Activated B cell treated with CpG ODN at 0.5 μM for 24 hours (primary cell): ENCODE data around the gene RMDN2. TPM values are rescaled to one million over a fixed set of nuclear protein-coding genes. Genes with fewer than 3 reads are reported as not detected.

Source experiments
- ATAC-seq: fragments of 200-7000 bp; cut with Tn5 transposase; one replicate; pipeline ENCODE4 v1.10.0; 2021; ENCODE audit warnings: low read depth, mild to moderate bottlenecking, moderate library complexity
- CTCF ChIA-PET: fragments of 350-600 bp; sonication (Branson Sonifier 250); formaldehyde crosslinking; loops from one replicate; lab custom pipeline; 2021; ENCODE audit warnings: antibody characterized with exemption; lab: Charles Lee
- POLR2A ChIA-PET: fragments of 350-600 bp; sonication (Branson Sonifier 250); formaldehyde crosslinking; loops from one replicate; lab custom pipeline; 2021; ENCODE audit warnings: antibody characterized with exemption; lab: Charles Lee
- DNase-seq: peaks from one replicate; pipeline ENCODE4 v3.0.0; 2022
- H3K27ac Mint-ChIP-seq: one replicate; pipeline ENCODE4 v1.8.0; 2020; ENCODE audit warnings: mixed read lengths
- H3K27me3 Mint-ChIP-seq: one replicate; pipeline ENCODE4 v1.8.0; 2021; ENCODE audit warnings: mixed read lengths
- H3K36me3 Mint-ChIP-seq: one replicate; pipeline ENCODE4 v1.8.0; 2021; ENCODE audit warnings: low read depth, mixed read lengths
- H3K4me1 Mint-ChIP-seq: one replicate; pipeline ENCODE4 v1.8.0; 2021; ENCODE audit warnings: mixed read lengths
- H3K4me3 Mint-ChIP-seq: one replicate; pipeline ENCODE4 v1.8.0; 2020; ENCODE audit warnings: mild to moderate bottlenecking, mixed read lengths
- H3K9me3 Mint-ChIP-seq: one replicate; pipeline ENCODE4 v1.8.0; 2020; ENCODE audit warnings: mixed read lengths
- intact Hi-C: fragments of 100-400 bp; cut with micrococcal nuclease; formaldehyde crosslinking; loops from one replicate; pipeline ENCODE4 v1.15.1; 2024
- total RNA-seq: library from RNA; stranded (reverse); gene quantifications from 2 replicates; pipeline ENCODE4 v1.2.3, GENCODE V29; 2022
- TF ChIP-seq, protein P1 (sequence below): fragments of 200-600 bp; IDR thresholded peaks from one replicate; pipeline ENCODE4 v1.8.0; 2022; ENCODE audit warnings: antibody characterized with exemption, mild to moderate bottlenecking

Gene RMDN2
- total RNA-seq, 1 donor from 2014 or later, result 7.0 TPM

DNA sequence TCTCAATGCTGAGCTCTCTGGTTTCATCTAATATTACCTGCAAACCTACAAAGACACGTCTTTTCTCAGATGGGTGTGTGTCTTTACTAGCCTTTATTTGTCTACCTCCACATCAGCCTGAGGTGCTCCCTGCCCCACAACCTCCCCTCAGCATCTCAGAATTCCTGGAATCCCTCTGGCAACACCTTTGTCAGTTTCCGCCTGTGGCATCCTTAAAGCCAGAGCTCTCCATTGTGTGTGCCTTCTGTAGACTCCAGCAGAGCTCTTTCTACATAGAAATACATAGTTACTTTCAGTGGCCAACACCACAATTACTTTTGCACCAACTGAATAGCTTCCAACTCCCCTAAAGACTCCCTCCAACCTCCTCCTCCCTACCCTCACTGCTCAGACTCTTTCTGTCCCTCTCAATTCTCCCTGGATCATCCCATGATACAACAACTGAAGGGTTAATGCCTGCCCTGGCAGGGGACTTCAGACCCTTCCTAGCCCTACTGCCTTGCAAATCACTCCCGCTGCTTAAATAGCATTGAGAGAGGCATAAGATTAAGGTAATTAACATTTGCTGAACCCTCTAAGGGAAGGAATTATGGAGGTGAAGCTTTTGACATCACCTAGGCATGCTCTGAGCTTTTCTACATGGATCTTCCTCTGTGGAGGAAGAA is 39.6 kb upstream of the RMDN2 start:
- H3K27me3 Mint-ChIP-seq, result peaks cover 21% of the 10 kb centered on the region
- ATAC-seq, result no peak
- intact Hi-C loops, result no loop called here
- TF ChIP-seq, protein P1, sequence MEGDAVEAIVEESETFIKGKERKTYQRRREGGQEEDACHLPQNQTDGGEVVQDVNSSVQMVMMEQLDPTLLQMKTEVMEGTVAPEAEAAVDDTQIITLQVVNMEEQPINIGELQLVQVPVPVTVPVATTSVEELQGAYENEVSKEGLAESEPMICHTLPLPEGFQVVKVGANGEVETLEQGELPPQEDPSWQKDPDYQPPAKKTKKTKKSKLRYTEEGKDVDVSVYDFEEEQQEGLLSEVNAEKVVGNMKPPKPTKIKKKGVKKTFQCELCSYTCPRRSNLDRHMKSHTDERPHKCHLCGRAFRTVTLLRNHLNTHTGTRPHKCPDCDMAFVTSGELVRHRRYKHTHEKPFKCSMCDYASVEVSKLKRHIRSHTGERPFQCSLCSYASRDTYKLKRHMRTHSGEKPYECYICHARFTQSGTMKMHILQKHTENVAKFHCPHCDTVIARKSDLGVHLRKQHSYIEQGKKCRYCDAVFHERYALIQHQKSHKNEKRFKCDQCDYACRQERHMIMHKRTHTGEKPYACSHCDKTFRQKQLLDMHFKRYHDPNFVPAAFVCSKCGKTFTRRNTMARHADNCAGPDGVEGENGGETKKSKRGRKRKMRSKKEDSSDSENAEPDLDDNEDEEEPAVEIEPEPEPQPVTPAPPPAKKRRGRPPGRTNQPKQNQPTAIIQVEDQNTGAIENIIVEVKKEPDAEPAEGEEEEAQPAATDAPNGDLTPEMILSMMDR, result no peak
- CTCF ChIA-PET, result interaction anchor here (1.4 kb wide), 1 partner anchor 489 kb away, joined by 4 read pairs; no protein-coding TSS in a partner anchor
- peaks cover 8% of the 10 kb centered on the region for H3K4me1 Mint-ChIP-seq
- H3K27ac Mint-ChIP-seq, result no peak overlapping the region
- H3K9me3 Mint-ChIP-seq, result no peaks in the 10 kb centered on the region
- no peak overlapping the region for H3K4me3 Mint-ChIP-seq
- POLR2A ChIA-PET, result no interaction called here
- no peak for DNase-seq
- H3K36me3 Mint-ChIP-seq, result no peaks in the 10 kb centered on the region

DNA sequence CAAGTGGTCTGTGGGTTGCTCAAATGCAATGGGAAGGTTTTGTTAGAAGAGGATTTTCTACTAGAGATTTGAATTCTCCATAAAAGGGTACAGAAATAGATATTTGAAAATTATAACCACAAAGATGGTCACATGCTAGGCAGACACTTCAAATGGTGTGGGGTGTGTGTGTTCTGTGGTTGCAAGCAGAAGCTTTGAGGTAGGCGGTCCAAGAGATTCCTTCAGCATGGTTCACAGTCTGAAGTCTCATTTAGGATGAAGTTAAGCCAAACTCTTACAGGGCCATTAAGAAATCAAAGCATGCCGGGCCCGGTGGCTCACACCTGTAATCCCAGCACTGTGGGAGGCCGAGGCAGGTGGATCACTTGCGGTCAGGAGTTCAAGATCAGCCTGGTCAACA is 38.3 kb upstream of the RMDN2 start:
- CTCF ChIA-PET, result no interaction called here

DNA sequence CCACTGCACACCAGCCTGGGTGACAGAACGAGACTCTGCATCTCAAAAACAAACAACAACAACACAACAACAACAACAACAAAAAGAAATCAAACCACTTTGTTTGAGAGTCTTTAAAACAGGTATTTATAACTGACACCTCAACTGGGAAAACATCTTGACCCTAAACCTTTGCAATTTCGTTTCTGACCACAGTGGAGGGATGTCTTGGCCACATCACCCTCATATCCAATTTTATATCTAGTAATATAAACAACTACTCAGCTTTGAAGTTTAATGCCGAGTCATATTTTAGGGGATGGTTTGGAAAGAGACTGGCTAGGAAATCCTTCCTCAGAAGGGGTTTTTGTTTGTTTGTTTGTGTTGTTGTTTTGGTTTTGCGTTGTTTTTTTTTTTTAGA is 37.8 kb upstream of the RMDN2 start:
- Mint-ChIP-seq H3K27ac (no peak overlapping the region), H3K9me3 (no peaks in the 10 kb centered on the region), H3K27me3 (peaks cover 12% of the 10 kb centered on the region), H3K4me1 (peaks cover 23% of the 10 kb centered on the region), H3K4me3 (no peak overlapping the region), H3K36me3 (no peaks in the 10 kb centered on the region)
- DNase-seq, result no peak
- intact Hi-C loops, result no loop called here
- ATAC-seq, result no peak
- ChIA-PET CTCF (no interaction called here), POLR2A (no interaction called here)
- TF ChIP-seq, protein P1, result no peak

More for the DNA sequence above, 38.3 kb upstream of the RMDN2 start:
- intact Hi-C loops, result no loop called here
- Mint-ChIP-seq H3K4me1 (peaks cover 18% of the 10 kb centered on the region), H3K9me3 (no peaks in the 10 kb centered on the region), H3K27ac (no peak overlapping the region), H3K27me3 (peaks cover 12% of the 10 kb centered on the region), H3K36me3 (no peaks in the 10 kb centered on the region), H3K4me3 (no peak overlapping the region)
- POLR2A ChIA-PET, result no interaction called here
- TF ChIP-seq, protein P1, result no peak
- ATAC-seq (no peak), DNase-seq (no peak)

DNA sequence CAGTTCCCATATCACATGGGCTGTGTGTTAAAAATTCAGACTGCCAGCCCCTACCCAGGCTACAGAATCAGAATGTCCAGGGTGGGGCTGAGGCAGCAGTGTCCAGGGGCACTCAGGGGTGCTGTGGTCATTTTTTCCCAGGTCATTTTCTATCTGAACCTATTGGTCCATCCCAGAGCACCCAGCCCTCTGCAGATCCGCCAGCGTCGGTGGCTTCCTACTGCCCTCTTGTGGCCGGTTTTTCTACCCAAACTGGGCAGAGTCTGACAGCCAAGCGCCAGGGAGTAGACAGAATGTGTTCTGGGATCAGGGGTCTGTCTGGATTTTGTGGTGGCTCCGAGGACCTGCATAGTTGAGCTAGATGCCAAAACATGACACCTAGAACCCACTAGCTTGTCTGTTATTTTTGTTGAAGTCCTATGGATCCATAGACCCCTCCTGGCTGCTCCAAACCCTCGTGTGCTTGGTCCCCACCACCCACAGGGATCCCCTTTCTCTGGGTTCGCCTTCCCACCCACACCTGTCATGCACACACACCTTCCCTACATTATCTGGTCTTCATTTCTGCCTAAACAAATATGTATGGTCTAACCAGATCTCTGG is 34.1 kb upstream of the RMDN2 start:
- intact Hi-C loops, result loop anchor here (1.0 to 5.0 kb wide), 4 partner anchors 383 to 734 kb away; partner anchors contain the start of gene EIF2AK2
- Mint-ChIP-seq H3K4me3 (no peak overlapping the region), H3K27me3 (no peaks in the 10 kb centered on the region), H3K9me3 (no peaks in the 10 kb centered on the region), H3K36me3 (no peaks in the 10 kb centered on the region), H3K27ac (no peak overlapping the region), H3K4me1 (peaks cover 39% of the 10 kb centered on the region)
- ATAC-seq (peak; percentile 59), DNase-seq (peak; percentile 46)
- ChIA-PET POLR2A (no interaction called here), CTCF (interaction anchor here (1.0 to 2.0 kb wide), 5 partner anchors 13 to 477 kb away, joined by 3 to 16 read pairs (median 5); partner anchors contain the start of gene RMDN2)
- TF ChIP-seq, protein P1, result no peak

DNA sequence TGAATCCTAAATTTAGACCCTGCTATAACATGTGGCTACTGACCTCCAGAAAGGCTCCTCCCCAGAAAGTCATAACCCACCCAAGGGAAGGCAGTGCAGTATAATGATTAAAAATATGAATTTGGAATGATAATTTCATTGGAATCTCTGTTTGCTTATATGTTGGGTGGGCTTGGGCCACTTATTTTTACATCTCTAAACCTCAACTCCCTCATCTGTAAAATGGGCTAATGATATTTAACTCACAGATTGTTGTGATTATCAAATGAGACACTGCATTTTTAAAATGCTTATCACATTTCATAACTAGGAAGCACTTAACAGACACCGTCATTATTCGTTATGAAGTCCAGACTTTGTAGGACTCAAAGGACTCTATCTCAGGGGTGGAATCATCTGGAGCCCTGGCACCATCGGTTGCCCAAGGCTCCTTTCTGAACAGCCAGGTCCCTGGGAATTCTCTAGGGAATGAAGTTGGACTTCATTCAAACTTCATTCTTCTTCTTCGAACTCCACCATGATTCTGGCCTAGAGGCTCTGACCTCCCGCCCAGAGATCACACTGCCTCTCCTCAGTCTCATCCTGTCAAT is 33.1 kb upstream of the RMDN2 start:
- intact Hi-C loops, result loop anchor here (1.0 to 5.0 kb wide), 10 partner anchors 33 to 735 kb away; partner anchors contain the start of genes ATL2, EIF2AK2 and RMDN2
- H3K36me3 Mint-ChIP-seq, result no peaks in the 10 kb centered on the region
- H3K9me3 Mint-ChIP-seq, result no peaks in the 10 kb centered on the region
- H3K4me1 Mint-ChIP-seq, result peaks cover 39% of the 10 kb centered on the region
- no peaks in the 10 kb centered on the region for H3K27me3 Mint-ChIP-seq
- H3K4me3 Mint-ChIP-seq, result peak overlapping the region; percentile 62
- peak overlapping the region; percentile 84 for H3K27ac Mint-ChIP-seq
- no peak for ATAC-seq
- CTCF ChIA-PET, result interaction anchor here (0.8 to 2.0 kb wide), 6 partner anchors 14 to 477 kb away, joined by 3 to 16 read pairs (median 4); partner anchors contain the start of gene RMDN2
- no peak for DNase-seq
- POLR2A ChIA-PET, result interaction anchor here (1.3 kb wide), 1 partner anchor 33 kb away, joined by 10 read pairs; the partner anchor contains the start of gene RMDN2
- TF ChIP-seq, protein P1, result no peak
